Mesodermal cell (in vitro differentiated cells): Measurements from ENCODE around the gene ETNPPL.
"Not testable (repeated sequence)": the region's sequence is repeated elsewhere in the genome, so short reads cannot be mapped to it uniquely, and the experiment has no call there.

Source experiments
- H3K27ac ChIP-seq: 2 replicates; pipeline ENCODE4 v1.7.0; 2013; ENCODE audit warnings: mild to moderate bottlenecking, low read depth, low read length, moderate library complexity; ENCODE audit not compliant: severe bottlenecking
- H3K36me3 ChIP-seq: 2 replicates; pipeline ENCODE4 v1.7.1; 2013; ENCODE audit warnings: mild to moderate bottlenecking, low read length, moderate library complexity; ENCODE audit not compliant: control insufficient read depth, insufficient read depth
- H3K4me1 ChIP-seq: one replicate; pipeline ENCODE4 v1.7.1; 2013; ENCODE audit warnings: mild to moderate bottlenecking, low read length; ENCODE audit not compliant: insufficient read depth, control insufficient read depth, poor library complexity, severe bottlenecking
- H3K4me3 ChIP-seq: 2 replicates; pipeline ENCODE4 v1.7.0; 2013; ENCODE audit warnings: low read length, control low read depth, mild to moderate bottlenecking; ENCODE audit not compliant: insufficient read depth, poor library complexity, severe bottlenecking; ENCODE audit errors: extremely low read depth
- H3K9me3 ChIP-seq: 2 replicates; pipeline ENCODE4 v1.7.1; 2013; ENCODE audit warnings: mild to moderate bottlenecking, low read length, moderate library complexity; ENCODE audit not compliant: control insufficient read depth
- WGBS, 2 experiments: methylation state at CpG; one replicate each; pipeline ENCODE4 v1.1.5; 2013; ENCODE audit warnings: missing lambda C conversion rate in 2 of 2; ENCODE audit not compliant: insufficient coverage in 2 of 2; 5-methylcytosine and 5-hydroxymethylcytosine counted together

Gene ETNPPL

DNA sequence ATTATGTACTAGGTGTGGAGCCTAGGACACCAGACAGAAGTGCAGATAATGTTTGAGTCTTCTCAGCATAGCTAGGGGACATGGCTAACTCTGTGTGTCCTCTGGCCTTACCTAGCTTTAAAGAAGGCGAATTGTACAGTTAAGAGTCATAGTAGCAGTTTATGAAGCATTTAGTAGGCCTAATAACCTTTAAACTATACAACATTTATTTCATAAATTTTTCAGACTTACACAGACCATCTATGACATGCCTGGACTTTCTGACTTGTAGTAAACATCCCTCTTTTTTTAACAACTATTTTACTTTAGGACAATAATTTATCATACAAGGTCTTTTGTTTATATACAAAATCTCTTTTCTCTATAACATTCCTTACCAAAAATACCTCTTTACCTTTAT is 37.4 kb downstream of the ETNPPL start:
- no peaks in the 10 kb centered on the region for H3K4me1 ChIP-seq
- H3K4me3 ChIP-seq = no peak overlapping the region
- WGBS, 2 experiments = no CpG with 5 or more reads among the region's 1 CpG
- no peak overlapping the region for H3K27ac ChIP-seq
- peaks cover 22% of the 10 kb centered on the region for H3K9me3 ChIP-seq
- H3K36me3 ChIP-seq = no peaks in the 10 kb centered on the region

DNA sequence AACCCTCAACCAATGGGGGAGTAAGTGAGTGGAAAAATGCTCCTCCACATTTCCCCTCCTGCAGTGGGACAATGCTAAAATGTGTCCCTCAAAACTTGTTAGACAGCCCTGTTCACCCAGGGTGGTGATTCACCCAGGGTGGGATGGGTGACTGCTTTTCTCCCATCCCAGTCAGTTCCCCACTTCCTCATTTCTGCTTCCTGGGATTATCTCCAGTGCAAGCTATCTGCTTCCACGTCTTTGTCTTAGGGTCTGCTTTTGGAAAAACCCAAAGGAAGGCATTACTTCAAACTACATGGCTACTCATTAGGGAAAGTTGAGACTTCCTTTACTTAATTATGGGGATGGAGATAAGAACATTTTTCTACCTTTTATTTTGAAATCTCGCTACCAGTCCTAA is 45.5 kb downstream of the ETNPPL start:
- Histone ChIP-seq H3K36me3 (no peaks in the 10 kb centered on the region), H3K4me1 (peaks cover 6% of the 10 kb centered on the region), H3K27ac (no peak overlapping the region), H3K4me3 (no peak overlapping the region), H3K9me3 (no peaks in the 10 kb centered on the region)
- 83% methylated on average over 1 of the region's 2 CpGs; no CpG with 5 or more reads in 1 of the 2 experiments for WGBS, 2 experiments

DNA sequence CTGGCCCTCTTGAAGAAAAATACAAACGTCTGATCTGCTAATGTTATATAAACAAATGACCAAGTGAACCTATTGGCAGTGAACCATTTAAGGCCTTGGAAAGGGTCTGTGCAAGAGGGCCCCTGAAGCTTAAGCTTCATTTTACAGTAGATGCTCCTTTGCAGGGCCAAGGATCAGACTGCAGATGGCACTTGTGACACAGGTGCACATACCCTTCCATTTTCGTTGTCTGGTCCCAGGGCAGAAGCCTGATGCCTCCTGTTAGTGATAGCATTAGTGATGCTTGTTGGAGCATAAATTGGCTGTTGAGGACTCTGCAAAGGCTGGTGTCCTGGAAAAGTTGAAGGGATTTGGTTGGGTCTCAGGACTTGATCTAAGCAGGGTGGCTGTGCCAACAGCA is 46.5 kb downstream of the ETNPPL start:
- Histone ChIP-seq H3K27ac (no peak overlapping the region), H3K9me3 (no peaks in the 10 kb centered on the region), H3K4me3 (no peak overlapping the region), H3K36me3 (no peaks in the 10 kb centered on the region), H3K4me1 (peaks cover 6% of the 10 kb centered on the region)
- WGBS, 2 experiments = 100% methylated on average over 1 of the region's 2 CpGs; no CpG with 5 or more reads in 1 of the 2 experiments

DNA sequence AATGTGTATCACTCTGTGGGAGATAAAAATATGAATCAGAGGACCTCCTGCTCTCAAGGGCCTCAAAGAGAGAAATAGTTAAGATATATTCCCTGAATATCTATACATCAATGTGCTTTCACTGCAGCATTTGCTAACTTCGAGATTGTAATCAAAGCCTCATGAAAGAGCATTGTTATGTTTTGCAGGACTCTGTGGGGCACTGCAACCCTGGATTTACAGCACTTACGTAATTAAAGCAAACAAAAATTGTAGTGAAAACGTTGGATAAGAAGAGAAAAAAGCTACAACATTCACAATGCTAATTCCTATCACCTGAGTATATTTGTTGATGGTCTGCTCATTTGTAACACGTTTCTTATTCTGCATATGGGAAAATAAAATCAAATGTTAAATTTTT is 48.0 kb downstream of the ETNPPL start:
- H3K27ac ChIP-seq = no peak overlapping the region
- H3K9me3 ChIP-seq = no peaks in the 10 kb centered on the region
- H3K36me3 ChIP-seq = no peaks in the 10 kb centered on the region
- WGBS, 2 experiments = 20% methylated on average over 1 of the region's 4 CpGs; no CpG with 5 or more reads in 1 of the 2 experiments
- peaks cover 6% of the 10 kb centered on the region for H3K4me1 ChIP-seq
- no peak overlapping the region for H3K4me3 ChIP-seq

DNA sequence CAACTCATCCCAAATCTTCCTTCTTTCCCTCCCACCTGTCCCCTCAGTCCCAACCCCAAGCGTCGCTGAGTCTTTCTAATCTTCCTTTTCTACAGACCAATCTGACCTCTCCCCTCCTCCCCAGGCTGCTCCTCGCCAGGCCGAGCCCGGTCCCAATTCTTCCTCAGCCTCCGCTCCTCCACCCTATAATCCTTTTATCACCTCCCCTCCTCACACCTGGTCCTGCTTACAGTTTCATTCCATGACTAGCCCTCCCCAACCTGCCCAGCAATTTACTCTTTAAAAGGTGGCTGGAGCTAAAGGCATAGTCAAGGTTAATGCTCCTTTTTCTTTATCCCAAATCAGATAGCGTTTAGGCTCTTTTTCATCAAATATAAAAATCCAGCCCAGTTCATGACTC is 52.3 kb downstream of the ETNPPL start:
- H3K4me3 ChIP-seq, H3K4me1 ChIP-seq, H3K27ac ChIP-seq, H3K9me3 ChIP-seq, H3K36me3 ChIP-seq: not testable (repeated sequence)
- WGBS, 2 experiments = 67 to 72% methylated on average over 4 to 7 of the region's 7 CpGs

DNA sequence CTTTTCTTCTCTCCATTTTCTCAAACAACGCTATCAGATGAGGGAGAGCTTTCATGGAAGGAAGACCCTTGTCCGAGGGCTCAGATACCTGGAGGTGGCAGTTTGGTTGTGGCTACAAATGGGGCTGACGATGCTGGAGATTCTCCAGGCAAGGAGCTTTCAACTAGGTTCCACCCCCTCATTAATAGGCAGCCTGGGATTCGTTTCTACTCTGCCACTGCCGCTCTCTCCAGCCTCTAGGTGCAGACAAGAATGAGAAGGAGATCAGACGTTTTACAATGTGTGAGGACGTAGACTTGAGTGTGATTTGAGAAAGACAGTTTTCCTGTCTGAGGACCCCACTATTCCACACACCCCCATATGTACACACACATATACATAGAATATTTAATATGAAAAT is 53.1 kb downstream of the ETNPPL start:
- H3K27ac ChIP-seq = no peak overlapping the region
- H3K4me1 ChIP-seq = no peaks in the 10 kb centered on the region
- no peaks in the 10 kb centered on the region for H3K36me3 ChIP-seq
- H3K9me3 ChIP-seq = no peaks in the 10 kb centered on the region
- no peak overlapping the region for H3K4me3 ChIP-seq
- WGBS, 2 experiments = no CpG with 5 or more reads among the region's 7 CpGs

DNA sequence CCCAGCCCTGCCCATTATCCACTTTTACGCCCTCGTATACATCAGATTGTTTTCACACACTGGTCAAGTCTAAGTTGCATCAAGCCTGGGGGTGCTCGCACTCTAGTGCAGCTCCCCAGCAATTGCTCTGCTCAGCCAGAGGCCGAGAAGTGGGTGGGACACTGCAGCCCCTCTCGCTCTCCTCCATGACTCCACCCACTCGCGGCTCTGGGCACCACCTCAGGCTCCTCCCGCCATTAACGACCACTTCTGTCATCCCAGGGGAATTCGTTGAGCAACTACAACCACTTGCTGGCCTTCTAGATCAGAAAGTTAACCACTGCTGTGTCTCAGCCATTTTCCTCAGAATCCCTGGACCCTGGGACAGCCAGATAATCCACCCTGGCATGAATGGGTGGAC is 53.6 kb downstream of the ETNPPL start:
- no peak overlapping the region for H3K4me3 ChIP-seq
- whole genome bisulfite sequencing, 2 experiments = 83 to 85% methylated on average over 8 to 9 of the region's 10 CpGs
- H3K36me3 ChIP-seq = no peaks in the 10 kb centered on the region
- H3K4me1 ChIP-seq = no peaks in the 10 kb centered on the region
- H3K27ac ChIP-seq = no peak overlapping the region
- H3K9me3 ChIP-seq = no peaks in the 10 kb centered on the region

DNA sequence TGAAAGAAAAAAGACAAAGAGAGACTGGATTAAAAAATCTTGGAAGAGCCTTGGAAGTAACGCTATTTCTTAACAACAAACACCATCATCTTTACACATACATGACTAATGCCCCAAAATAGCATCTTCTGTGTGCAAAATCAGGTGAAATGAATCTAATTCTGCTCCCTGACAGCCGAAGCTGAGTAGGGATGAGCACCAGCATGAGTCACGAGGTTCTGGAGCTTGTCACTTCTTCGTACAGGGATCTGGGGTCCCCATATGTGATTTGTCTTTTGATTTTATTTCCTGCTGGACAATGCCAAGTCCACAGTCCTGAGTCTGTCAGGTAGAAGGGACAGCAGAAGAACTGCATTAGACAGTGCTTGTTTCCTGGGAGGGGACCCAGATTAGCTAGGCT is 56.6 kb downstream of the ETNPPL start:
- H3K4me1 ChIP-seq = no peaks in the 10 kb centered on the region
- H3K4me3 ChIP-seq = no peak overlapping the region
- no peak overlapping the region for H3K27ac ChIP-seq
- 62 to 69% methylated on average over 3 to 4 of the region's 4 CpGs for WGBS, 2 experiments
- no peaks in the 10 kb centered on the region for H3K36me3 ChIP-seq
- no peaks in the 10 kb centered on the region for H3K9me3 ChIP-seq

DNA sequence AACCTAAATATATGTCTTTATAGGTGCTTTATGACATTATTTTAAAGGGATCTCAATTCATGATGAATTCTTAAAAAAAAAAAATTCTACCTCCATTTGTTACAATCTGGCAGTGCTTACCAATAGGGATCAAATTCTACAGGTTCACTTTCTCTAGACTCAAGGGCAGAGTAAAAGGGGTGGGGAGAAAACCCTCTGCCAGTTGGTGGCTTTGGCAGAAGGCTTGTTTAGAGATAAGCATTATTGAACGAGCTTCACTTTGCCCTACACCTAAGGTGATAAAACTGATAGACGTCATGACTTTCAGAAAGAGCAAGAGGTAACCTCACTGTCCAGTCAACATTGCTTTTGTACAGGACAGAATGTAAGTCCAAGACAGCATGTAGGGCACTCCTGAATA is 58.9 kb downstream of the ETNPPL start:
- WGBS, 2 experiments = 96 to 100% methylated on average over 1 to 2 of the region's 2 CpGs
- Histone ChIP-seq H3K4me3 (no peak overlapping the region), H3K36me3 (no peaks in the 10 kb centered on the region), H3K27ac (no peak overlapping the region), H3K4me1 (no peaks in the 10 kb centered on the region), H3K9me3 (no peaks in the 10 kb centered on the region)

DNA sequence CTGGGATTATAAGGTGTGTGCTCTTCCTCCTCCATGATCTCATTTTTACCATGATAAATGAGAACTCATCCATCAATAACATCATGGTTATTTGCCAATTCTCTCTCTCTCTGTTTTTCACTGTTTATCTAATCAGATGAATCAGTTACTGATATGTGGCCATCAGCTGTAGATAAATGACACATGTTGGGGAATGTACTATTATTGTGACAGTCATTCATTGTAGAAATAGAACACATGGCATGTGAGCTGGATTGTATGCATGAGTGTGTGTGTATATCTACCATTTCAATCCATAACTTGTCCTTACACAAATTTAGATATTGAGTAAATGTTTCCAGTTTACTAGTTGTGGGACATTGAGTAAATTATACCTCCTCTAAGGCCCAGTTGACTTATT is 59.5 kb downstream of the ETNPPL start:
- H3K4me1 ChIP-seq = no peaks in the 10 kb centered on the region
- no peak overlapping the region for H3K27ac ChIP-seq
- H3K9me3 ChIP-seq = no peaks in the 10 kb centered on the region
- no peak overlapping the region for H3K4me3 ChIP-seq
- no peaks in the 10 kb centered on the region for H3K36me3 ChIP-seq

DNA sequence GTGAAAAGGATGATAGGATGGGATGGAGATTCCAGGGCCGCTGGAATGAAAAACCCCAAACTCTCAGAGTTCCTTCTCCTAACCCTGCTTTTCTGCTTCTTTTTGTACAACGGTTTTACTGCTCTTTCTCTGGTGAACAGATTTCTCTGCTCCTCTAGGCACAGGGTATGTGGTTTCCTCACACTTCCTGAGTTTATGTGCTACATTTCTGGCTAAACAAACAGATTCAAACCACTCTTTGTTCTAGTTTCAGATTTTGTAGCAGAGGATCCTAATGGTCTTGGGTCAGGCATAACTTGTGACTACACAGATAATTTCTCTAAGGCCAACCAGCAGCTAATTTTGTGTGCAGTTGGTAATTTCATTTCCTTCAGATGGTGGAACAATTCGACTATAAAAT is 59.9 kb downstream of the ETNPPL start:
- Histone ChIP-seq H3K27ac (no peak overlapping the region), H3K4me3 (no peak overlapping the region), H3K36me3 (no peaks in the 10 kb centered on the region), H3K4me1 (no peaks in the 10 kb centered on the region), H3K9me3 (no peaks in the 10 kb centered on the region)
- 88 to 100% methylated on average over 1 to 2 of the region's 3 CpGs for WGBS, 2 experiments
